Panc1 (cell line): ENCODE data around the gene MED13. TPM values are rescaled to one million over a fixed set of nuclear protein-coding genes. Genes with fewer than 3 reads are reported as not detected.
A peak's percentile ranks its signal among the peaks of the same experiment; 100 is the strongest.

ENCODE experiments used
- ATAC-seq: fragments of 200-7000 bp; cut with Tn5 transposase; 2 replicates; pipeline ENCODE4 v1.9.1; 2020; ENCODE audit warnings: mild to moderate bottlenecking, moderate library complexity
- BruUV-seq: library from RNA; stranded (reverse); fragments of 400-500 nt; replicated peaks from 2 replicates; lab custom pipeline; 2021; lab: Mats Ljungman, UMichigan
- CTCF ChIA-PET: fragments of 300-600 bp; sonication (Branson Sonifier 250); formaldehyde crosslinking; loops from one replicate; lab custom pipeline; 2022; ENCODE audit warnings: antibody characterized with exemption; lab: Charles Lee
- POLR2A ChIA-PET: fragments of 300-600 bp; sonication (Branson Sonifier 250); formaldehyde crosslinking; loops from one replicate; lab custom pipeline; 2022; ENCODE audit warnings: antibody characterized with exemption; lab: Charles Lee
- DNase-seq: peaks from one replicate; pipeline ENCODE4 v3.0.0-alpha.2; 2010; ENCODE audit warnings: low read depth, low spot score
- H3K27ac ChIP-seq: 2 replicates; pipeline ENCODE4 v1.5.1; 2011; ENCODE audit warnings: mild to moderate bottlenecking, low read length, inconsistent platforms
- H3K27me3 ChIP-seq: fragments of 200-500 bp; sonication (Bioruptor generic); 2 replicates; pipeline ENCODE4 v1.6.0; 2014; ENCODE audit warnings: low read length, inconsistent platforms; ENCODE audit not compliant: control insufficient read depth, insufficient read depth
- H3K36me3 ChIP-seq: fragments of 200-500 bp; sonication (Bioruptor generic); 2 replicates; pipeline ENCODE4 v1.5.1; 2014; ENCODE audit warnings: inconsistent platforms, mild to moderate bottlenecking, low read length, moderate library complexity; ENCODE audit not compliant: control insufficient read depth, insufficient read depth
- H3K4me1 ChIP-seq: 2 replicates; pipeline ENCODE4 v1.5.1; 2011; ENCODE audit warnings: inconsistent platforms, mild to moderate bottlenecking, low read length, moderate library complexity; ENCODE audit not compliant: control insufficient read depth, insufficient read depth
- H3K4me3 ChIP-seq, 2 experiments: 2 replicates each; pipeline ENCODE4 v1.5.1; 2011 to 2012; ENCODE audit warnings: low read depth in 2 of 2, low read length in 2 of 2, mild to moderate bottlenecking in 2 of 2, inconsistent platforms in 1 of 2, moderate library complexity in 1 of 2
- H3K9me3 ChIP-seq: fragments of 200-500 bp; sonication (Bioruptor generic); 2 replicates; pipeline ENCODE4 v1.5.1; 2014; ENCODE audit warnings: low read depth, mild to moderate bottlenecking, inconsistent platforms, low read length, moderate library complexity; ENCODE audit not compliant: control insufficient read depth, insufficient read depth
- POLR2AphosphoS5 ChIP-seq: IDR thresholded peaks from 2 replicates; pipeline ENCODE4 v1.6.1; 2012; ENCODE audit warnings: mild to moderate bottlenecking, low read depth, low read length, moderate library complexity
- REST ChIP-seq, 2 experiments: IDR thresholded peaks; 2 replicates each; pipeline ENCODE4 v1.6.1; 2011 to 2012; ENCODE audit warnings: low read depth in 2 of 2, control low read depth in 1 of 2, low read length in 1 of 2, mild to moderate bottlenecking in 1 of 2, moderate library complexity in 1 of 2; ENCODE audit not compliant: insufficient read depth in 1 of 2
- SIN3A ChIP-seq: IDR thresholded peaks from 2 replicates; pipeline ENCODE4 v1.6.1; 2012; ENCODE audit warnings: low read depth, mild to moderate bottlenecking, low read length, moderate library complexity, borderline replicate concordance; ENCODE audit not compliant: insufficient read depth
- TCF7L2 ChIP-seq: IDR thresholded peaks from 2 replicates; pipeline ENCODE4 v1.6.1; 2011; ENCODE audit warnings: mild to moderate bottlenecking, low read depth, low read length, inconsistent platforms
- in situ Hi-C: cut with HindIII; loops from 2 replicates; pipeline ENCODE4 v1.10.0; 2016; ENCODE audit warnings: low sequenced_read_pairs, low pct_unique_long_range_greater_than_20kb
- intact Hi-C: fragments of 100-400 bp; cut with micrococcal nuclease; formaldehyde crosslinking; loops from one replicate; pipeline ENCODE4 v1.10.0; 2022; ENCODE audit not compliant: unreplicated experiment
- total RNA-seq: library from RNA; stranded (reverse); gene quantifications from one replicate; pipeline ENCODE4 v1.2.1, GENCODE V29; 2021; ENCODE audit not compliant: unreplicated experiment
- TF ChIP-seq, protein P1 (sequence below): fragments of 450-650 bp; IDR thresholded peaks from 2 replicates; pipeline ENCODE4 v1.5.1; 2017; ENCODE audit warnings: mild to moderate bottlenecking

The MED13 gene
- total RNA-seq, 1 experiment from 2014 or later, result 69.5 TPM

- Histone ChIP-seq H3K4me1 (no peaks in the 10 kb centered on the region), H3K27me3 (no peaks in the 10 kb centered on the region), H3K4me3 (no peak overlapping the region), H3K36me3 (no peaks in the 10 kb centered on the region), H3K9me3 (no peaks in the 10 kb centered on the region), H3K27ac (no peak overlapping the region)
- ATAC-seq, result no peak
- in situ Hi-C loops (no loop called here), intact Hi-C loops (no loop called here)
- CTCF ChIA-PET, result no interaction called here
- no peak for DNase-seq
- POLR2A ChIA-PET, result no interaction called here
- BruUV-seq, result no TSS peak
- no peak for TF ChIP-seq SIN3A
- TF ChIP-seq TCF7L2, result no peak
- TF ChIP-seq POLR2AphosphoS5, result no peak
- TF ChIP-seq, protein P1, sequence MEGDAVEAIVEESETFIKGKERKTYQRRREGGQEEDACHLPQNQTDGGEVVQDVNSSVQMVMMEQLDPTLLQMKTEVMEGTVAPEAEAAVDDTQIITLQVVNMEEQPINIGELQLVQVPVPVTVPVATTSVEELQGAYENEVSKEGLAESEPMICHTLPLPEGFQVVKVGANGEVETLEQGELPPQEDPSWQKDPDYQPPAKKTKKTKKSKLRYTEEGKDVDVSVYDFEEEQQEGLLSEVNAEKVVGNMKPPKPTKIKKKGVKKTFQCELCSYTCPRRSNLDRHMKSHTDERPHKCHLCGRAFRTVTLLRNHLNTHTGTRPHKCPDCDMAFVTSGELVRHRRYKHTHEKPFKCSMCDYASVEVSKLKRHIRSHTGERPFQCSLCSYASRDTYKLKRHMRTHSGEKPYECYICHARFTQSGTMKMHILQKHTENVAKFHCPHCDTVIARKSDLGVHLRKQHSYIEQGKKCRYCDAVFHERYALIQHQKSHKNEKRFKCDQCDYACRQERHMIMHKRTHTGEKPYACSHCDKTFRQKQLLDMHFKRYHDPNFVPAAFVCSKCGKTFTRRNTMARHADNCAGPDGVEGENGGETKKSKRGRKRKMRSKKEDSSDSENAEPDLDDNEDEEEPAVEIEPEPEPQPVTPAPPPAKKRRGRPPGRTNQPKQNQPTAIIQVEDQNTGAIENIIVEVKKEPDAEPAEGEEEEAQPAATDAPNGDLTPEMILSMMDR, result no peak
- no peak for TF ChIP-seq REST (IDR thresholded peaks at IDR 0.05; ENCODE audit: insufficient read depth in 1 of 2, low read depth in 2 of 2, low read length in 1 of 2)
Observed at GRCh38 chr17:62096401-62096670, 31.3 kb upstream of the MED13 start.

GRCh38 chr17:62094175-62094574 is 29.1 kb upstream of the MED13 start:
- POLR2A ChIA-PET, result interaction anchor here (0.6 to 0.9 kb wide), 2 partner anchors 22 to 65 kb away, joined by 3 to 4 read pairs; no protein-coding TSS in a partner anchor
- DNase-seq (no peak), ATAC-seq (peak; percentile 32; the same call in 1 of the 2 replicates)
- in situ Hi-C loops (no loop called here), intact Hi-C loops (no loop called here)
- TF ChIP-seq, protein P1, result no peak
- no peak for TF ChIP-seq SIN3A
- TF ChIP-seq POLR2AphosphoS5, result no peak
- no peak for TF ChIP-seq TCF7L2
- no peak for TF ChIP-seq REST (IDR thresholded peaks at IDR 0.05; ENCODE audit: insufficient read depth in 1 of 2, low read depth in 2 of 2, low read length in 1 of 2)
- no TSS peak for BruUV-seq
- H3K4me1 ChIP-seq, result no peaks in the 10 kb centered on the region
- CTCF ChIA-PET, result no interaction called here
- H3K4me3 ChIP-seq, result no peak overlapping the region
- H3K27me3 ChIP-seq, result no peaks in the 10 kb centered on the region
- no peak overlapping the region for H3K27ac ChIP-seq
- H3K9me3 ChIP-seq, result no peaks in the 10 kb centered on the region
- no peaks in the 10 kb centered on the region for H3K36me3 ChIP-seq
